Loucy (cell line): ENCODE data around the gene ALMS1.

Experiments
- H2AFZ ChIP-seq: fragments of 200-600 bp; sonication (generic); 2 replicates; pipeline ENCODE4 v1.6.0; 2016; ENCODE audit warnings: antibody characterized with exemption, mild to moderate bottlenecking, low read length, moderate library complexity
- H3F3A ChIP-seq: fragments of 200-600 bp; 2 replicates; pipeline ENCODE4 v1.6.0; 2016; ENCODE audit warnings: antibody characterized with exemption, low read depth, mild to moderate bottlenecking
- H3K27me3 ChIP-seq: fragments of 200-600 bp; sonication (generic); 2 replicates; pipeline ENCODE4 v1.6.1; 2014; ENCODE audit warnings: low read length, mild to moderate bottlenecking; ENCODE audit not compliant: insufficient read depth, poor library complexity, severe bottlenecking
- H3K36me3 ChIP-seq: fragments of 200-600 bp; sonication (generic); 2 replicates; pipeline ENCODE4 v1.6.1; 2016; ENCODE audit warnings: low read length; ENCODE audit not compliant: insufficient read depth
- H3K4me1 ChIP-seq: fragments of 200-600 bp; sonication (generic); 2 replicates; pipeline ENCODE4 v1.5.1; 2014; ENCODE audit warnings: low read length, mild to moderate bottlenecking; ENCODE audit not compliant: insufficient read depth, poor library complexity, severe bottlenecking
- H3K4me2 ChIP-seq: fragments of 200-600 bp; sonication (generic); 2 replicates; pipeline ENCODE4 v1.6.0; 2014; ENCODE audit warnings: antibody characterized with exemption, low read length, low read depth, mild to moderate bottlenecking; ENCODE audit not compliant: poor library complexity, severe bottlenecking
- H3K4me3 ChIP-seq: fragments of 200-600 bp; sonication (generic); 2 replicates; pipeline ENCODE4 v1.5.1; 2014; ENCODE audit warnings: low read length, mild to moderate bottlenecking, mixed read lengths; ENCODE audit not compliant: poor library complexity, severe bottlenecking
- H3K79me2 ChIP-seq: fragments of 200-600 bp; sonication (generic); 2 replicates; pipeline ENCODE4 v1.6.1; 2014; ENCODE audit warnings: low read length; ENCODE audit not compliant: insufficient read depth
- H3K9ac ChIP-seq: fragments of 200-600 bp; sonication (generic); 2 replicates; pipeline ENCODE4 v1.6.0; 2014; ENCODE audit warnings: mild to moderate bottlenecking, low read depth, low read length, moderate library complexity; ENCODE audit not compliant: poor library complexity, severe bottlenecking
- H3K9me2 ChIP-seq: fragments of 200-600 bp; sonication (generic); replicated peaks from 2 replicates; pipeline ENCODE4 v1.6.1; 2016; ENCODE audit warnings: low read depth, low read length, mixed read lengths
- H3K9me3 ChIP-seq: fragments of 200-600 bp; sonication (generic); 2 replicates; pipeline ENCODE4 v1.6.1; 2014; ENCODE audit warnings: mild to moderate bottlenecking, antibody characterized with exemption, low read length, low read depth; ENCODE audit not compliant: insufficient read depth
- H4K20me1 ChIP-seq: fragments of 200-600 bp; sonication (generic); 2 replicates; pipeline ENCODE4 v1.6.0; 2014; ENCODE audit warnings: antibody characterized with exemption, low read length, mild to moderate bottlenecking; ENCODE audit not compliant: insufficient read depth, poor library complexity, severe bottlenecking
- CTCF ChIP-seq: fragments of 200-600 bp; sonication (generic); conservative IDR thresholded peaks from 2 replicates; pipeline ENCODE4 v1.5.1; 2014; ENCODE audit warnings: mild to moderate bottlenecking, antibody characterized with exemption, low read length
- EZH2phosphoT487 ChIP-seq: fragments of 200-600 bp; IDR thresholded peaks from 2 replicates; pipeline ENCODE4 v1.6.1; 2018; ENCODE audit warnings: antibody characterized with exemption, mild to moderate bottlenecking, moderate library complexity, borderline replicate concordance

ALMS1 gene

GRCh38 chr2:73356097-73356496, 29.5 kb upstream of the ALMS1 start:
- Histone ChIP-seq H3K4me2 (no peak overlapping the region), H3K9me3 (no peaks in the 10 kb centered on the region), H3K36me3 (no peaks in the 10 kb centered on the region), H4K20me1 (no peaks in the 10 kb centered on the region), H2AFZ (no peak overlapping the region), H3K27me3 (no peaks in the 10 kb centered on the region), H3K9ac (no peak overlapping the region), H3K4me3 (no peak overlapping the region), H3K4me1 (no peaks in the 10 kb centered on the region), H3K79me2 (no peaks in the 10 kb centered on the region), H3F3A (no peaks in the 10 kb centered on the region), H3K9me2 (no peaks in the 10 kb centered on the region)
- TF ChIP-seq CTCF = no peak
- TF ChIP-seq EZH2phosphoT487 = no peak

- no peaks in the 10 kb centered on the region for H3F3A ChIP-seq
- TF ChIP-seq EZH2phosphoT487 (no peak), CTCF (peak; percentile 72)
- no peaks in the 10 kb centered on the region for H3K27me3 ChIP-seq
- H3K4me2 ChIP-seq = no peak overlapping the region
- H3K9me2 ChIP-seq = no peaks in the 10 kb centered on the region
- no peaks in the 10 kb centered on the region for H3K36me3 ChIP-seq
- H3K79me2 ChIP-seq = no peaks in the 10 kb centered on the region
- no peak overlapping the region for H3K4me3 ChIP-seq
- H2AFZ ChIP-seq = no peak overlapping the region
- H3K9me3 ChIP-seq = no peaks in the 10 kb centered on the region
- no peaks in the 10 kb centered on the region for H4K20me1 ChIP-seq
- no peak overlapping the region for H3K9ac ChIP-seq
- no peaks in the 10 kb centered on the region for H3K4me1 ChIP-seq
Measured at GRCh38 chr2:73359915-73360697, 25.5 kb upstream of the ALMS1 start.

- no peak overlapping the region for H3K4me2 ChIP-seq
- H4K20me1 ChIP-seq = no peaks in the 10 kb centered on the region
- no peaks in the 10 kb centered on the region for H3K4me1 ChIP-seq
- H3K36me3 ChIP-seq = no peaks in the 10 kb centered on the region
- no peaks in the 10 kb centered on the region for H3K79me2 ChIP-seq
- H3F3A ChIP-seq = no peaks in the 10 kb centered on the region
- no peak overlapping the region for H3K4me3 ChIP-seq
- H3K9me2 ChIP-seq = no peaks in the 10 kb centered on the region
- H3K9ac ChIP-seq = no peak overlapping the region
- no peaks in the 10 kb centered on the region for H3K9me3 ChIP-seq
- no peaks in the 10 kb centered on the region for H3K27me3 ChIP-seq
- no peak overlapping the region for H2AFZ ChIP-seq
- no peak for TF ChIP-seq CTCF
- no peak for TF ChIP-seq EZH2phosphoT487
Measured at GRCh38 chr2:73366060-73366459, 19.6 kb upstream of the ALMS1 start.
